HFFc6 (cell line): ENCODE data around the gene CFI. TPM values are rescaled to one million over a fixed set of nuclear protein-coding genes. Genes with fewer than 3 reads are reported as not detected.
"Not testable (repeated sequence)": the region's sequence is repeated elsewhere in the genome, so short reads cannot be mapped to it uniquely, and the experiment has no call there.

Experiments
- DNase-seq: peaks from one replicate; pipeline ENCODE4 v3.0.0-alpha.2; 2018
- H3K27ac Mint-ChIP-seq: 2 replicates; pipeline ENCODE4 v1.8.0; 2020; ENCODE audit warnings: mild to moderate bottlenecking, mixed read lengths
- H3K27me3 Mint-ChIP-seq: 2 replicates; pipeline ENCODE4 v1.8.0; 2021; ENCODE audit warnings: mild to moderate bottlenecking, moderate library complexity, mixed read lengths; ENCODE audit not compliant: insufficient read depth
- H3K36me3 Mint-ChIP-seq: 2 replicates; pipeline ENCODE4 v1.8.0; 2021; ENCODE audit warnings: low read depth, mixed read lengths
- H3K4me1 Mint-ChIP-seq: 2 replicates; pipeline ENCODE4 v1.8.0; 2020; ENCODE audit warnings: low read depth, mixed read lengths
- H3K4me3 Mint-ChIP-seq: 2 replicates; pipeline ENCODE4 v1.8.0; 2020; ENCODE audit warnings: mild to moderate bottlenecking, moderate library complexity, mixed read lengths
- H3K9me3 Mint-ChIP-seq: 2 replicates; pipeline ENCODE4 v1.8.0; 2020; ENCODE audit warnings: mild to moderate bottlenecking, mixed read lengths
- CTCF ChIP-seq: fragments of 200-600 bp; sonication (generic); IDR thresholded peaks from 2 replicates; pipeline ENCODE4 v1.5.0; 2021; ENCODE audit warnings: antibody characterized with exemption, mild to moderate bottlenecking
- total RNA-seq, 6 experiments: library from RNA; stranded (reverse); fragmentation: NEBNext Ultra II Directional; extraction: Animal tissue kit (Norgen Biotek cat#: 25700); gene quantifications; 2 replicates in 1 of 6; 3 replicates in 5 of 6; pipeline ENCODE4 v1.2.3, GENCODE V29; 2021

The CFI gene
- total RNA-seq, 6 experiments from 2014 or later = not detected

- Mint-ChIP-seq H3K27me3 (no peaks in the 10 kb centered on the region), H3K27ac (no peak overlapping the region), H3K4me1 (0 out of 2 replicates have a peak, but pooled peaks cover 4% of the 10 kb centered on the region), H3K9me3 (no peaks in the 10 kb centered on the region), H3K36me3 (no peaks in the 10 kb centered on the region), H3K4me3 (no peak overlapping the region)
- no peak for TF ChIP-seq CTCF
- no peak for DNase-seq
Measured at GRCh38 chr4:109798866-109799265, 2.9 kb downstream of the CFI start.

DNA sequence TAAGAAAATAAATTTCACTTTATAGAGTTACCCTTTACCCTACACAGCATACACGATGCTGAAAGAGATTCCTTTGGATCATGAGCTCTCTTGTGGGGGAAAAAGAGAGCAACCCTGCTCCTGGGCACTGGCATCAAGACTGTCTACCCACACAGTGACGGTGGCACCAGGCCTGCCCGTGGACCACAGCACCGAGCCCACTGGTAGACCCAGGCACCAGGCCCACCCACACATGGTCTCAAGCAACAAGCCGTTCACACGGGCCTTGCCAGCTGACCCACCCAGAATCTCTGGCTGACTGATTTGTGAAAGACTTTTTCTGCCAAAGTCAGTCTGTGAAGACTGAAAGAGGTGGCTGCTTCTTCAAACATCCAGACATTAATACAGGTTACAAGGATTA is 6.7 kb downstream of the CFI start:
- TF ChIP-seq CTCF = no peak
- no peak overlapping the region for H3K27ac Mint-ChIP-seq
- no peaks in the 10 kb centered on the region for H3K36me3 Mint-ChIP-seq
- no peaks in the 10 kb centered on the region; the same call in 1 of the 2 replicates for H3K9me3 Mint-ChIP-seq
- no peaks in the 10 kb centered on the region for H3K4me1 Mint-ChIP-seq
- DNase-seq = no peak
- H3K4me3 Mint-ChIP-seq = no peak overlapping the region
- no peaks in the 10 kb centered on the region for H3K27me3 Mint-ChIP-seq

DNA sequence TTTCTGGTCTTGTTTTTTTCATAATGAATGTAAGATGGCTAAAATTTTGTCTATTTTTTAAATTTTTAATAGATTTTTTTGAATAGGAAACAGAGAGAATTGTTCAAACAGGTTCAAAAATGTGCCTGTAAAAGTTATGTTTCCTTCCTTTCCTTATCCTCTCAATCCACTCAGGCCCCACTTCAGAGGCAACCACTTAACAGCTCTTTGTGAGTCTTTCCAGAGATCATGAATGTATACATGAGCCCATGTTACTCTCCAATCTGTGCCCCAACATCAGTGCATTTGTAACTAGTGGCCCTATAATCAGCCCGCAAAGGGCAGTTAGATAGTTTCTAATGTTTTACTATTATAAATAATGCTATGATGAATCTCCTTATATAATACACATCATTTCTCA is 14.0 kb downstream of the CFI start:
- H3K4me3 Mint-ChIP-seq = no peak overlapping the region
- peaks cover 11% of the 10 kb centered on the region for H3K9me3 Mint-ChIP-seq
- H3K4me1 Mint-ChIP-seq = no peaks in the 10 kb centered on the region
- H3K36me3 Mint-ChIP-seq = peaks cover 7% of the 10 kb centered on the region; the same call in 1 of the 2 replicates
- TF ChIP-seq CTCF = no peak
- no peak for DNase-seq
- peaks cover 5% of the 10 kb centered on the region for H3K27me3 Mint-ChIP-seq
- H3K27ac Mint-ChIP-seq = no peak overlapping the region

- DNase-seq = no peak
- H3K9me3 Mint-ChIP-seq = peaks cover 11% of the 10 kb centered on the region
- H3K27me3 Mint-ChIP-seq = peaks cover 7% of the 10 kb centered on the region
- H3K4me3 Mint-ChIP-seq = no peak overlapping the region
- peaks cover 7% of the 10 kb centered on the region; the same call in 1 of the 2 replicates for H3K36me3 Mint-ChIP-seq
- no peaks in the 10 kb centered on the region for H3K4me1 Mint-ChIP-seq
- H3K27ac Mint-ChIP-seq = no peak overlapping the region
- no peak for TF ChIP-seq CTCF
Measured at GRCh38 chr4:109786846-109787245, 15.0 kb downstream of the CFI start.

- H3K36me3 Mint-ChIP-seq, H3K27ac Mint-ChIP-seq: not testable (repeated sequence)
Measured at GRCh38 chr4:109782092-109782491, 19.7 kb downstream of the CFI start.

GRCh38 chr4:109764789-109765402 is 36.9 kb downstream of the CFI start:
- no peak for DNase-seq
- Mint-ChIP-seq H3K27ac (no peak overlapping the region), H3K9me3 (no peaks in the 10 kb centered on the region), H3K4me3 (no peak overlapping the region), H3K36me3 (no peaks in the 10 kb centered on the region), H3K4me1 (no peaks in the 10 kb centered on the region), H3K27me3 (peaks cover 12% of the 10 kb centered on the region; the same call in 1 of the 2 replicates)
- no peak for TF ChIP-seq CTCF

More at GRCh38 chr4:109782092-109782491, 19.7 kb downstream of the CFI start:
- H3K9me3 Mint-ChIP-seq, DNase-seq, H3K27me3 Mint-ChIP-seq, H3K4me1 Mint-ChIP-seq, H3K4me3 Mint-ChIP-seq: not testable (repeated sequence)
